Measurements from ENCODE around the gene GAPDHS.

DNA sequence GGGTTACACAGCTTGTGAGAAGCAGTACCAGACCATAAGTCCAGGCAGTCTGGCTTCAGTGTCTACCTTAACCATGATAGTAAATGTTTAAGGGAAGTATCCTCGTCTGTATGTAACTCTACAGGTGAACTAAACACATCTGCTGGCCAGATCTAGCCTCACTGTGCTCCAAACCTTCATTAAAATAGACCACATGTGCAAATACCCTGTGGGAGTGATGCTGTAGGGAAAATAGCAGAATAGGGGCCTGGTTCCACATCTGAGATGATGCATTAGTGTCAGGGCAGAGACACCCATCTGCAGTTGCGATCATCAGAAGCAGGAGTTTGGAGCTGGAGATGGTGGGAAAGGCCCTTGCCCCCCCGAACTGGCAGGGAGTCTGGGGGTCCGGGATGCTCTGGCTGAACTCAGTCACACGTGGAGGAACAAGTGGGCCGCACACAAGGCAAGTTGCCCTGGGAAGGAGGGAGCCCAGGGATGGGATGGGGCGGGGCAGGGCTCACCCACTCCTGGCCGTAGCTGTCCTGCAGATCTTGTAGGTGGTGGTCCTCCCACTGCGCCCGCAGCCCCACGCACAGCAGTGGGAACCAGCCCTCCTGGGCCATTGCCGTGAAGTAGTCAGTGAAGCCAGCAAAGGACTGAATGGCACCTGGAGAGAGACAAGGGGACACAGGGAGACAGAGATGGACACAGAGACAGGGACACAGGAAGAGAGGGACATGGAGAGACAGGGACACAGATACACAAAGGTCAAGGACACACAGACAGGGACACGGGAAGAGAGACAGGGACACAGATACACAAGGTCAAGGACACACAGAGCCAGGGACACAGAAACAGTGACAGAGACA, 19.5 kb downstream of the GAPDHS start:
- TF ChIP-seq, protein P1, sequence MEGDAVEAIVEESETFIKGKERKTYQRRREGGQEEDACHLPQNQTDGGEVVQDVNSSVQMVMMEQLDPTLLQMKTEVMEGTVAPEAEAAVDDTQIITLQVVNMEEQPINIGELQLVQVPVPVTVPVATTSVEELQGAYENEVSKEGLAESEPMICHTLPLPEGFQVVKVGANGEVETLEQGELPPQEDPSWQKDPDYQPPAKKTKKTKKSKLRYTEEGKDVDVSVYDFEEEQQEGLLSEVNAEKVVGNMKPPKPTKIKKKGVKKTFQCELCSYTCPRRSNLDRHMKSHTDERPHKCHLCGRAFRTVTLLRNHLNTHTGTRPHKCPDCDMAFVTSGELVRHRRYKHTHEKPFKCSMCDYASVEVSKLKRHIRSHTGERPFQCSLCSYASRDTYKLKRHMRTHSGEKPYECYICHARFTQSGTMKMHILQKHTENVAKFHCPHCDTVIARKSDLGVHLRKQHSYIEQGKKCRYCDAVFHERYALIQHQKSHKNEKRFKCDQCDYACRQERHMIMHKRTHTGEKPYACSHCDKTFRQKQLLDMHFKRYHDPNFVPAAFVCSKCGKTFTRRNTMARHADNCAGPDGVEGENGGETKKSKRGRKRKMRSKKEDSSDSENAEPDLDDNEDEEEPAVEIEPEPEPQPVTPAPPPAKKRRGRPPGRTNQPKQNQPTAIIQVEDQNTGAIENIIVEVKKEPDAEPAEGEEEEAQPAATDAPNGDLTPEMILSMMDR (IDR thresholded peaks at IDR 0.05; ENCODE audit: poor library complexity), result no peak
- no peak for TF ChIP-seq EZH2 (IDR thresholded peaks at IDR 0.05; ENCODE audit: borderline replicate concordance)

Data from hepatocyte (in vitro differentiated cells).